NCI-H345 treated with DMSO at 0.1 percent for 48 hours (cell line): ENCODE measurements around the gene ZNF772.
"Not testable (repeated sequence)": the region's sequence is repeated elsewhere in the genome, so short reads cannot be mapped to it uniquely, and the experiment has no call there.

ENCODE experiments used
- DNase-seq: peaks from one replicate; lab custom pipeline; 2025; ENCODE audit not compliant: unreplicated experiment; lab: John Stamatoyannopoulos, UW

The ZNF772 gene

DNA sequence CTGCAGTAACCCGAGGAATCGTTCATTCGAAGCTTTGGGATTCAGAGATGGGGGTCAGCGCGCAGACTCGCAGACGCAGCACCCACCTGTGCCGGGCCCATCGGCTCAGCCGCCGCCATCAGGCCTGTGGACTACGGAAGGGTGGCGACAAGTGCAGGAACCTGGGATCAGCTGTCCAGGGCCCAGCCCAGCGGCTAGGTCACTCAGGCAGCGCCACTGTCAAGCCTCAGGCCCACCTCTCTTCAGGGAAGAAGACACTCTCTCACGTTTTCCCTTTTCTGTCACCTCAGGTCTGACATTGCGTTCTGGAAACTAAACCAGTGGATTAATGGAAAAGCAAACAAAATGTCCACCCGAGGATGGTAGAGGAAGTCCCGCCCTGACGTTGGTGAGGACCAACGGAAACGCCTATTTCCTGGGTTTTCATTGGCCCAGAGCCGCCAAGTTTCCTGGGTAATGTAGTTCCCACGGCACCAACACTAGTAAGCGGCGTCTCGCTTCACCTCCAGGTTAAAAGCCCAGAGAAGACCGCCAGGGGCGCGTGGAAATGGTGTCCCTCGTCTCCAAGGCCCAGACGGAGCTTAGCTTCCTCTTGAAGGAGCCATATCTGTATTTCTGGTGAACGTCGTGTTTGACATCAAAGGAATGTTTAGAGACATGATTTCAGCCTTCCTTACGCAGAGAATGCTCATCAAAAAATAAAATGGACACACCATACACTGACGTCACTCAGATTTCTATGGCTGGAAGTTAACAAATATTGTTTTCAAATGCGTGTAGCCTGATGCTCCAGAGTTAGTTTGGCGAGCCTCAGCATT lies at the start of gene ZNF772:
Gene ZNF772 (minus strand): TSS at position 376 of the 818 bp plus-strand sequence. CDS start 257 bp downstream, at position 119.
- DNase-seq, result peak; percentile 66

- DNase-seq, result not testable (repeated sequence)
Observed at GRCh38 chr19:57518021-57518420, 40.7 kb upstream of the ZNF772 start.

DNA sequence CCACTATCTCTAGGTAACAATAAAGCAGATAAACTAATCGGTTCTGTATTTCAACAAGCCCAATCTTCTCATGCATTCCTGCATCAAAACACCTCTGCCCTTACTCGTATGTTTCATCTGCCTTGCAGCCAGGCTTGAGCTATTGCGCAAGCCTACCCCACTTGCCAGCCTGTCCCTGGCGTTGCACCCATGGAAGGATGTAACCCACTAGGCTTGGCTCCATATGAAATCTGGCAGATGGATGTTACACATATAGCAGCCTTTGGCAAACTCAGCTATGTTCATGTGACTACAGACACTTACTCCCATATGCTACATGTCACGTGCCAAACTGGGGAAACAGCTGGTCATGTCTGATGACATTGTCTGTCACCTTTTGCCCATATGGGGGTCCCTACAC lies 37.9 kb upstream of the ZNF772 start:
- no peak for DNase-seq

GRCh38 chr19:57512845-57513244 lies 35.5 kb upstream of the ZNF772 start:
- DNase-seq, result no peak

GRCh38 chr19:57511484-57511883 lies 34.1 kb upstream of the ZNF772 start:
- no peak for DNase-seq

DNA sequence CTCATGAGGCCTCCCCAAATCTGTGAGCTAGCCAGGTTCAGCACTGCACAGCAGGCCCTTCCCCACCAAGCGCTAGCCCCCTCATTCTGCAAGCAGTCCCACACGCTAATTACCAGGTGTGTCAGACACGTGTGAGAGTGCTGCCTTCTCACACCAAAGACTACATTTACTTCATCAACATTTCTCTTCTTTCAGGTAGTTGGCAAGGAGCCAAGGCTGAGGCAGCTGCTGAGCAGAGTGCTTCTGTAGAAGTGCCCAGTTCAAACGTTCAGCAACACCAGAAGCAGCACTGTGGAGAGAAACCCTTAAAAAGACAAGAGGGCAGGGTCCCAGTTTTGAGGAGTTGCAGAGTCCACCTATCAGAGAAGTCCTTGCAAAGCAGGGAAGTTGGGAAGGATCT lies 28.8 kb upstream of the ZNF772 start:
- peak; percentile 3 for DNase-seq

GRCh38 chr19:57500400-57500799 lies 23.0 kb upstream of the ZNF772 start:
- DNase-seq, result not testable (repeated sequence)

DNA sequence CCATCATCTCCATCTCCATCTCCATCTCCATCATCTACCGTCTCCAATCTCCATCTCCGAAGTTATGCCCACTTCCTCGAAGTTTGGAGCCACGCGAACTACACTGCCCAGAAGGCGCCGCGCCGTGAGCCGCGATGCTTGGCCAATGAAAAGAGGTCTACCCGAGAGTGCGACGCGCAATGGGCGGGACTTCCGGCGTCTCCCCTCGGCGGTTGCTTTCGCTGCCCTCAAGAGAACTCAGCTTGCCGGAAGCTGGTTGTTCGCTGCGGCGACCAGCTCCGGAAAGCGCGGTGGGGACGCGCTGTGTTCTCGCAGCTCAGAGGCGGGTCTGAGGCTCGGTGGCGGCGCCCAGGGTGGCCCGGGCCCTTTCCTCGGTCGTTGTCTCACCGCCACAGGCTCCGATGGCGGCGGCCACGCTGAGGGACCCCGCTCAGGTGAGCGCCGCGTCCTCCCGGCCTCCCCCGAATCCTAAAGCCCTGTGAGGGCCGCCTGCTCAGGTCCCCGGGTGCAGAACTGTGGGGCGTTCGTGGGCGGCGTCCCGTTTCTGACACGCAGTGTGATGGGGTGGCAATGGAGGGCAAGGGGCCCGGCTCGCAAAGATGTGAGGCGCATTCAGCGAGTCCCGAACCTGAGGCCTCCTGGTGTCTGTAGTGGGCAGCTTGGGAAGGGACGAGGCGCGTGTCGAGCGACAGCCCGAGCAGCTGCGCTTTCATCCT lies 22.5 kb upstream of the ZNF772 start, which contains the start of gene ZNF773:
Gene ZNF773 (plus strand): TSS at position 259 of the 716 bp plus-strand sequence. CDS start 143 bp downstream, at position 402.
- peak; percentile 71 for DNase-seq

GRCh38 chr19:57499332-57499679 lies 21.9 kb upstream of the ZNF772 start:
- not testable (repeated sequence) for DNase-seq

GRCh38 chr19:57488299-57488644 lies 10.9 kb upstream of the ZNF772 start:
- DNase-seq, result not testable (repeated sequence)

DNA sequence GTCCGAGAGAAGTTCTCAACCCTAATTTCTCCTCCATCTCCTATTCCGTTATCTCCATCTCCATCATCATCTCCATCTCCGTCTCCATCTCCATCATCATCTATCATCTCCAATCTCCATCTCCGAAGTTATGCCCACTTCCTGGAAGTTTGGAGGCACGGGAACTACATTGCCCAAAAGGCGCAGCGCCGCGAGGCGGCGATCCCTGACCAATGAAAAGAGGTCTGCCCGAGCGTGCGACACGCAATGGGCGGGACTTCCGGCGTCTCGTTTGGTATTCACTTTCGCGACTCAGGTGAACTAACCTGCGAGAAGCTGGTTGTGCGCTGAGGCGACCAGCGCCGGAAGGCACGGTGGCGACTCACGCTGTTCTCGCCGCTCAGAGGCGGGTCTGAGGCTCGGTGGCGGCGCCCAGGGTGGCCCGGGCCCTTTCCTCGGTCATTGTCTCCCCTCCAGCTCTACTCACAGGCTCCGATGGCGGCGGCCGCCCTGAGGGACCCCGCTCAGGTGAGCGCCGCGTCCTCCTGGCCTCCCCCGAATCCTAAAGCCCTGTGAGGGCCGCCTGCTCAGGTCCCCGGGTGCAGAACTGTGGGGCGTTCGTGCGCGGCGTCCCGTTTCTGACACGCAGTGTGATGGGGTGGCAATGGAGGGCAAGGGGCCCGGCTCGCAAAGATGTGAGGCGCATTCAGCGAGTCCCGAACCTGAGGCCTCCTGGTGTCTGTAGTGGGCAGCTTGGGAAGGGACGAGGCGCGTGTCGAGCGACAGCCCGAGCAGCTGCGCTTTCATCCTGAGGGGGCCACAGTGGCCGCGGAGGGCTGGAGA lies 10.3 kb upstream of the ZNF772 start, which contains the start of gene ZNF419:
Gene ZNF419 (plus strand): TSS at position 274 of the 822 bp plus-strand sequence. CDS start 201 bp downstream, at position 475.
- DNase-seq, result peak; percentile 68

DNA sequence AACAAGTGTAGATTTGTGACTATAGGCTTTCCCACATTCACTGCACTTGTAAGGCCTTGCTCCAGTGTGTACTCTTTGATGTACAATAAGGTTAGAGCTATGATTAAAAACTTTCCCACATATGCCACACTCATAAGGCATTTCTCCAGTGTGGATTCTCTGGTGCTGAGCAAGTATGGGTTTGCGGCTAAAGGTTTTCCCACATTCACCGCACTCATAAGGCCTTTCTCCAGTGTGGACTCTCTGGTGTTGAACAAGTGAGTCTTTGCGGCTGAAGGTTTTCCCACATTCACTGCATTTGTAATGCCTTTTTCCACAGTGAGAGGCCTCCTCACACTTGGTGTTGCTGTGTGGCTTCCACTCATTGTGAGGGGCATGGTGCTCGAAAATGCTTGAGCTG lies 3.7 kb downstream of the ZNF772 start:
- DNase-seq, result no peak

GRCh38 chr19:57466489-57466888 lies 10.9 kb downstream of the ZNF772 start:
- DNase-seq, result no peak

- DNase-seq, result no peak
Observed at GRCh38 chr19:57465680-57466381, 11.5 kb downstream of the ZNF772 start.

- no peak for DNase-seq
Observed at GRCh38 chr19:57452307-57452706, 25.1 kb downstream of the ZNF772 start.

GRCh38 chr19:57443121-57443696 lies 34.2 kb downstream of the ZNF772 start:
- peak; percentile 38 for DNase-seq

- no peak for DNase-seq
Observed at GRCh38 chr19:57441979-57442752, 35.2 kb downstream of the ZNF772 start.

DNA sequence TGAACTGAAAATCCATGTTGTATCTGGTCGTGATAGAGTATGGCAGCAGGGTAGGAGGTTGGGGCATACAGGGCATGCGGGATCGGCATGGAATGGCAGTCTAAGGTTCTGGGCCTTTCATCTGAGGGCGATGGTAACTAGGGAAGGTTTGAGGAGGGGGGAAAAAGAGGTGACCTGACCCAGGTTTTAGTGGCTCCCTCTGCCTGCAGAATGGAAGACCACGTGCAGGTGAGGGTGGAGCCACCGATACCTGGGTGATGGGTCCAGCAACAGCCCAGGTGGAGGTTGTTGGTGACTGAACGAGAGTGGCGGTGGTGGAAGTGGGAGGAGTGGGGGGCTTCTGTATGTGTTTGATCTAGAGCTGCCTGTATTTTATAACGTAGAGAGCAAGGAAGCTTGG lies 38.4 kb downstream of the ZNF772 start:
- DNase-seq, result no peak

- no peak for DNase-seq
Observed at GRCh38 chr19:57437931-57438330, 39.4 kb downstream of the ZNF772 start.

DNA sequence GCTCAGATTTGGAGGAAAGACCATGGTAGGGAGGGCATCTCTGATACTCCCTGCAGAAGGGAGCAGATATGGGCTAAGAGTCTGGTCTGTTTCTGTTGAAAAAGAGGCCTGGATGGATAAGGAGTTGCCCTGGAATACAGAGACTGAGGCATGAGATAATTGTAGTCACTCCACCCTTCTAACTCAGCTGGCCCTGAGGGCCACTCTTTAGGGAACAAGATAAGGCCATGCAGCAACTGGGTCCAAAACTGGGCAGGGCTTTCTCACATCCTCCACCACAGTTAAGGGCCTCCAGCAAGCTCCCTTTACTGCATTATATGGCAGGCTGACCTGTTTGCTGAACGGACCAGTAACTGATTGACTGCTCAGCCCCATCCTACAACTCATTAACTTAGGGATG lies 40.9 kb downstream of the ZNF772 start:
- DNase-seq, result no peak
